Measurements from ENCODE around the gene VWA7. TPM values are rescaled to one million over a fixed set of nuclear protein-coding genes. Genes with fewer than 3 reads are reported as not detected.
A peak's percentile ranks its signal among the peaks of the same experiment; 100 is the strongest.

The VWA7 gene
- polyA plus RNA-seq, 2 donors, result 0.33 to 1.3 TPM

DNA sequence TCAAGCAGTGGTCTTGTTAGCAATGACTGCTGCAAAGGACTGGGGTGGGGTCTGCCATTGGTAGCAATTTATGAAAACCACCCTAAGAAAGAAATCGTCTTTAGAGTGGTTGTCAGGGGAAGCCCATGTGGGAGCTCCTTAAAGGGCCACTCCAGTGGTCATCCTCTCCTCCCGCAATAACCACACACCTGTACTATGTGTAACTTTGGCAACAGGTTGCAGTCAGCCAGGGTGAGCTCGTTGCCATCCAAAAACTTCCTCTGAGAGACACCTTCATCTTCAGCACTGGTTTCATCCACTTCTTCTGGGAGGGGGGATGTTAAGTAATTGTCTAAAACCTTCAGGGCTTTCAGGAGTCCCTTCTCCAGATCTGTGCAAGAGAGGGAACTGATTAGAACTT lies 45.1 kb downstream of the VWA7 start:
- H3K27ac ChIP-seq (ENCODE audit: low read depth in 2 of 2, low read length in 1 of 2), result peak overlapping the region in 1 of 2 donors; percentile 30
- H3K4me1 ChIP-seq (ENCODE audit: control insufficient read depth in 2 of 2, insufficient read depth in 2 of 2, low read length in 1 of 2), result peaks cover 3 to 19% of the 10 kb centered on the region in 2 donors

GRCh38 chr6:31730631-31731086 lies 46.5 kb downstream of the VWA7 start:
- H3K27me3 ChIP-seq (ENCODE audit: control insufficient read depth in 1 of 2, insufficient read depth in 2 of 2, low read length in 2 of 2), result no peaks in the 10 kb centered on the region
- H3K9me3 ChIP-seq (ENCODE audit: control insufficient read depth in 2 of 2, insufficient read depth in 1 of 2, low read depth in 1 of 2, low read length in 1 of 2), result no peaks in the 10 kb centered on the region
- H3K27ac ChIP-seq (ENCODE audit: low read depth in 2 of 2, low read length in 1 of 2), result peak overlapping the region; percentile 96 to 99
- H3K4me1 ChIP-seq (ENCODE audit: control insufficient read depth in 2 of 2, insufficient read depth in 2 of 2, low read length in 1 of 2), result peaks cover 0 to 14% of the 10 kb centered on the region in 2 donors
- H3K36me3 ChIP-seq (ENCODE audit: control insufficient read depth in 2 of 2, insufficient read depth in 2 of 2, low read length in 1 of 2), result peaks cover 14 to 27% of the 10 kb centered on the region in 2 donors
- H3K4me3 ChIP-seq (ENCODE audit: low read depth in 1 of 2, low read length in 2 of 2), result no peak overlapping the region
- WGBS, 2 donors, result 73 to 75% methylated on average over 11 of the region's 11 CpGs

More for the DNA sequence above, 45.1 kb downstream of the VWA7 start:
- Histone ChIP-seq H3K9me3 (ENCODE audit: control insufficient read depth in 2 of 2, insufficient read depth in 1 of 2, low read depth in 1 of 2, low read length in 1 of 2) (no peaks in the 10 kb centered on the region), H3K27me3 (ENCODE audit: control insufficient read depth in 1 of 2, insufficient read depth in 2 of 2, low read length in 2 of 2) (no peaks in the 10 kb centered on the region), H3K4me3 (ENCODE audit: low read depth in 1 of 2, low read length in 2 of 2) (no peak overlapping the region), H3K36me3 (ENCODE audit: control insufficient read depth in 2 of 2, insufficient read depth in 2 of 2, low read length in 1 of 2) (peaks cover 14 to 26% of the 10 kb centered on the region in 2 donors)
- 66% methylated on average over 3 of the region's 3 CpGs for WGBS, 2 donors

DNA sequence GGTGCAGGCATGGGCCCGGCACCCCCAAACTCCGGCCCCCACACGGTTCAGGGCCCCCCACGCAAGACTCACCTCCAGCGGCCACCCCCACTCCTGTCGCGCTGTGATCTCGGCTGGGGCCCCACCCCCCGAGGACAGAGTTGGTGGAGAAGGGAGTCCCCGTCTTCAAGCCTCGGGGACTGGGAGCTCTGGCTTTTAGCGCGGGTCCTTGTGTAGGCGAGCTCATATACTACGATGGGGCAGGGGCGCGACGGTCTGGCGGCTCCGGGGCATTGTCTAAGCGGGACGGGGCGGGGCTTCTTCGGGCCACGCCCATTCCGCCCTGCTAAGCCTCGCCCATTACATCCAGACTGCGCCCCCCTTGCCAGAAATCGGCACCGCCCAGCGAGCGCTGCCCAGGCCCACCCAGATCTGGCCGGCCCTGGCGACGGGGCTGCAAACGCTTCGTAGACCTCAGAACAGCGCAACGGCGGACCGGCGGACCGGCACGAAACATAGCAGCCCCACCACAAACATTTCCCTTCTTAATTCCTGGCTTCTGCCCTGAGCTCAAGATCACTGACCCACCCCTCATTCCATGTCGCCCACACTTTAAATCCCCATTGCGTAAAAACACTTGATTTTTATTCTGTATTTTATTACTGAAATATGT lies 47.0 kb downstream of the VWA7 start:
- Histone ChIP-seq H3K4me3 (ENCODE audit: low read depth in 1 of 2, low read length in 2 of 2) (peak overlapping the region; percentile 74 to 80), H3K36me3 (ENCODE audit: control insufficient read depth in 2 of 2, insufficient read depth in 2 of 2, low read length in 1 of 2) (peaks cover 14 to 27% of the 10 kb centered on the region in 2 donors), H3K4me1 (ENCODE audit: control insufficient read depth in 2 of 2, insufficient read depth in 2 of 2, low read length in 1 of 2) (peaks cover 0 to 14% of the 10 kb centered on the region in 2 donors), H3K27me3 (ENCODE audit: control insufficient read depth in 1 of 2, insufficient read depth in 2 of 2, low read length in 2 of 2) (no peaks in the 10 kb centered on the region), H3K9me3 (ENCODE audit: control insufficient read depth in 2 of 2, insufficient read depth in 1 of 2, low read depth in 1 of 2, low read length in 1 of 2) (no peaks in the 10 kb centered on the region), H3K27ac (ENCODE audit: low read depth in 2 of 2, low read length in 1 of 2) (peak overlapping the region; percentile 96 to 99)
- 3% methylated on average over 45 to 46 of the region's 46 CpGs for WGBS, 2 donors

DNA sequence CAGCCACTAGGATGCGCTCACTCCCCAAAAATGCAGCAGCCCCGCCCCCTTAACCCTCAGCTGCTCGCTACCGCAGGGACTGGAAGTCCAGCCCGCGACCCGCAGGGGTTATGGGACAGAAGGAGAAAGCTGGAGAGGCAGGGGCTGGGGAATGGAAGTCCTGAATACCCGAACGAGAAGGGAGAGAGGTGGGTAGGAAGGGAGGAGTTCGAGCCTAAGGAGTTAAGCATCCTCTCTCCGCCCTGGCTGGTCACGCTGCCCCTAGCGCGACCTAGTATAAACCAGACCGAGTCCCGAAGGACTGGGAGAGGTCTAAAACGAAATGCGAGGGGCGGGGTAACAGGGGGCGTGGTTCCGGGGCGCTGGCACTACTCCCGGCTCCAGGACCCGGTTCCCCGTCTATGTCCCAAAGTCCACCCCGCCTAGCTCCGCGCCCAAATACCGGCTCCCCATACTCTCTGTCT lies 47.6 kb downstream of the VWA7 start:
- Histone ChIP-seq H3K36me3 (ENCODE audit: control insufficient read depth in 2 of 2, insufficient read depth in 2 of 2, low read length in 1 of 2) (peaks cover 14 to 25% of the 10 kb centered on the region in 2 donors), H3K27me3 (ENCODE audit: control insufficient read depth in 1 of 2, insufficient read depth in 2 of 2, low read length in 2 of 2) (no peaks in the 10 kb centered on the region), H3K27ac (ENCODE audit: low read depth in 2 of 2, low read length in 1 of 2) (peak overlapping the region; percentile 96 to 99), H3K4me3 (ENCODE audit: low read depth in 1 of 2, low read length in 2 of 2) (peak overlapping the region; percentile 74 to 80), H3K4me1 (ENCODE audit: control insufficient read depth in 2 of 2, insufficient read depth in 2 of 2, low read length in 1 of 2) (peaks cover 0 to 14% of the 10 kb centered on the region in 2 donors), H3K9me3 (ENCODE audit: control insufficient read depth in 2 of 2, insufficient read depth in 1 of 2, low read depth in 1 of 2, low read length in 1 of 2) (no peaks in the 10 kb centered on the region)
- WGBS, 2 donors, result 0 to 1% methylated on average over 28 to 29 of the region's 29 CpGs

- Histone ChIP-seq H3K4me3 (ENCODE audit: low read depth in 1 of 2, low read length in 2 of 2) (peak within 1 kb of the TSS; percentile 74 to 80), H3K36me3 (ENCODE audit: control insufficient read depth in 2 of 2, insufficient read depth in 2 of 2, low read length in 1 of 2) (peaks cover 13 to 20% of the 10 kb centered on the region in 2 donors), H3K9me3 (ENCODE audit: control insufficient read depth in 2 of 2, insufficient read depth in 1 of 2, low read depth in 1 of 2, low read length in 1 of 2) (no peaks in the 10 kb centered on the region), H3K4me1 (ENCODE audit: control insufficient read depth in 2 of 2, insufficient read depth in 2 of 2, low read length in 1 of 2) (peaks cover 0 to 8% of the 10 kb centered on the region in 2 donors), H3K27ac (ENCODE audit: low read depth in 2 of 2, low read length in 1 of 2) (peak within 1 kb of the TSS; percentile 96 to 99), H3K27me3 (ENCODE audit: control insufficient read depth in 1 of 2, insufficient read depth in 2 of 2, low read length in 2 of 2) (no peaks in the 10 kb centered on the region)
- WGBS, 2 donors, result 15% methylated on average over 36 of the region's 36 CpGs
Observed at GRCh38 chr6:31728767-31729514, 48.2 kb downstream of the VWA7 start, which contains the start of gene DDAH2. Gene DDAH2 (minus strand): TSS chr6:31729299. CDS start chr6:31729161, 138 bp downstream.

DNA sequence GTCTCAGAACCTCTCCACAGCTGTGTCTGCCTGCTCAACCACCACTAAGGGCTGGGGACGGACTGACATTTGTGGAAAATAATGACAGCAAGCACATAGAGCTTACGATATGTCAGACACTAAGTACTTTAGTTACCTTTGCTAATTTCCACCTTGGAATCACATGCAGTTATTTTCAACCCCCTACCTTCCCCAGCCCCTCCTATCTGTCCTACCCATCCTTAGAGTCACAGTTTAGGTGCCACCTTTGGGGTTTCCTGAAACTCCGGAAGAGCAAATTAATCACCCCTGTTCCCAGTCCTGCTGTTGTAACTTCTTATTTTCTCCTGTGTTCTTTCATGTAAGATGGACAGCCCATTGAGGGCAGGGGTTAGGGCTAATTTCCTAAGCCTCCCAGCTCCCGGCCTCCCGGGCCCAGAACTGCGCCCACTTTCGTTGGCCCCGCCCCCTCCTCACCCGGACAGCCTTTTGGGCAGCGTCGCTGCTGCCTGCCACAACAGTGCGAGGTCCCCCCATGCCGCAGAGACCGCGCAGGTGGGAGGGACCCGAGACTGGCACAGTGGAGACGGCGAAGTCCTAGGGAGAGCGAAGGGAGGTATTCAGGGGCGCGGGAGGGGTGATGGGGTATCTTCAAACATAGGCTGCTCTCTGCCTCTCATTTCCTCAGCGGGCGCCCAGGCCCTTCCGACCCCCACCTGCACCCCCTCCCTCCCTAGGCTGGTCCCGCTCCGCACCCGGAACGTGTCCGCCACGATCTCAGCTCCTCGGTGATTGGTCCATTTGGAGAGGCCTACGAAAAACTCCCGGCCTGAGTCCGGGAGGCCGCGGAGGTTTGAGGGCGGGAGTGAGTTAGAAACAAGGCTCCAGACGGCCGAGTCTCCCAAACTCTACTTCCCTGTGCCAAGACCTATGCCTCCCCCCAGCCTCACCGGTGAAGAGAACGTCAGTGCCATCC lies 49.1 kb downstream of the VWA7 start:
- H3K36me3 ChIP-seq (ENCODE audit: control insufficient read depth in 2 of 2, insufficient read depth in 2 of 2, low read length in 1 of 2), result peaks cover 4 to 16% of the 10 kb centered on the region in 2 donors

DNA sequence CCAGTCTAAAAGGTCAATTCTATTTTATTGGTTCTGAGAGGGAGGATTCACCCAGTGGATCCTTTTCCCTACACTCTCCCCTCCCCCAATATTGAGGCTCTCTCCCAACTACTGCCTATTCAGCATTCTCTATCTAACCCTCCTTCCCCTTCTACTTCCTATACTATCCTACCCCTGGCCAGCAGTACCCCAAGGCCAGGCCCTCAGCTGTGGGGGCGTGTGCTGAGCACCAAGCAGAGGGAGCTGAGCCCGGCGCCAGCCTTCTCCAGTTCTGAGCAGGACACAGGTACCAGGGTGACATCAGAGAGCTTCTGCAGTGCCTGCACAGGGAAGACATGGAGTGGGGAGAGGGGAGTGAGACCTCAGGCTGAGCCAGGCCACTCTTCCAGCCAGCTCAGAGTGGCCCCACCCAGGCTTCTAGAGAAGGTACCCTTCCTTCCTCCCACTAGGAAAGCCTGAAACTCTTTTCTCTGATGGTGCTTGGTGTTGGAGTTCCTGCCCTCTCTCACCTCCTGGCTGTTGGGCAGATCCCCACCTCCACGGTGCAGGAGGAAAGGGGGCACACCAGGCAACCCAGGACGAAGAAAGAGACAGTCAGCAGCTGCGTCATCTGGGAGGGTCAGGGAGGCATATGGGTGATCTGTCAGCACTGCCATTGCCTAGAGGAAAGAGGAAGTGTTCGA lies 50.0 kb downstream of the VWA7 start:
- peaks cover 0 to 10% of the 10 kb centered on the region in 2 donors for H3K4me1 ChIP-seq (ENCODE audit: control insufficient read depth in 2 of 2, insufficient read depth in 2 of 2, low read length in 1 of 2)
- peak overlapping the region in 1 of 2 donors; percentile 1 for H3K4me3 ChIP-seq (ENCODE audit: low read depth in 1 of 2, low read length in 2 of 2)
- peak overlapping the region; percentile 43 to 65 for H3K27ac ChIP-seq (ENCODE audit: low read depth in 2 of 2, low read length in 1 of 2)
- 74 to 81% methylated on average over 7 of the region's 7 CpGs for WGBS, 2 donors
- H3K9me3 ChIP-seq (ENCODE audit: control insufficient read depth in 2 of 2, insufficient read depth in 1 of 2, low read depth in 1 of 2, low read length in 1 of 2), result no peaks in the 10 kb centered on the region
- no peaks in the 10 kb centered on the region for H3K27me3 ChIP-seq (ENCODE audit: control insufficient read depth in 1 of 2, insufficient read depth in 2 of 2, low read length in 2 of 2)
- peaks cover 4 to 15% of the 10 kb centered on the region in 2 donors for H3K36me3 ChIP-seq (ENCODE audit: control insufficient read depth in 2 of 2, insufficient read depth in 2 of 2, low read length in 1 of 2)

More for the DNA sequence above, 49.1 kb downstream of the VWA7 start:
- H3K4me1 ChIP-seq (ENCODE audit: control insufficient read depth in 2 of 2, insufficient read depth in 2 of 2, low read length in 1 of 2), result peaks cover 0 to 8% of the 10 kb centered on the region in 2 donors
- peak overlapping the region; percentile 74 to 80 for H3K4me3 ChIP-seq (ENCODE audit: low read depth in 1 of 2, low read length in 2 of 2)
- H3K27me3 ChIP-seq (ENCODE audit: control insufficient read depth in 1 of 2, insufficient read depth in 2 of 2, low read length in 2 of 2), result no peaks in the 10 kb centered on the region
- 66 to 72% methylated on average over 41 of the region's 41 CpGs for WGBS, 2 donors
- no peaks in the 10 kb centered on the region for H3K9me3 ChIP-seq (ENCODE audit: control insufficient read depth in 2 of 2, insufficient read depth in 1 of 2, low read depth in 1 of 2, low read length in 1 of 2)
- peak overlapping the region; percentile 96 to 99 for H3K27ac ChIP-seq (ENCODE audit: low read depth in 2 of 2, low read length in 1 of 2)

DNA sequence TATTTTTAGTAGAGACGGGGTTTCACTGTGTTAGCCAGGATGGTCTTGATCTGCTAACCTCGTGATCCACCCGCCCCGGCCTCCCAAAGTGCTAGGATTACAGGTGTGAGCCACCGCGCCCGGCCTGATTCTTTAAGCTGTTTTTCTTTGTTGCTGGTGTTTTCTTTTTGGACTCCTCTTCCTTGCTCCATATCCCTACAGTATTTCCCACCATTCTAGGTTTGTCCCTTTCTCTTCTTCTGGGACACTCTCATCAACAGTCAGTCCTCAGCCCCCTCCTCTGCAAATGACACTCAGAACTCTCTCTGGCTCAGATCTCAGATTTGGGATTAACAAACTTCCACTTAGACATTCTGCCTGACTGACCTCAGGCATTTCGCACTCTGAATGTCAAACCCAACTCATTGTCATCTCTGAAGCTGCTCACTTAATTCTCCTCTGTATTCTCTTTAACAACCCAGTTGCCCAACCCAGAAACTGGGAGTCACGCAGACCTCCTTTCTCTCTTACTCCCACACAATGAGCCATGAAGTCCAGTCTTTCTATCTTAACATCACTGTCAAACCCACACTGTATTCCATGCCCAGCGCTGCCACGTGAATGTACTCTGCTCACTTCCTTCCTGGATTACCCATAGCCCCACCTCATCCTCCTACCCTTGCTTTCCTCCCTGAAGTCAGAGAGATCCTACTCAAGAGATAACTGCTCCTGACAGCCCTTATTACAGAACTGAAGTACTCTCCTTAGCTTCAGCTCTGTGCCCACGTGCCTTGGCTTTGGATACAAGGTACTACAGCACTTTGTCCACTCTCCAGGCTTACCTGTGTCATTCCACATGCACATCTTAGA lies 51.4 kb downstream of the VWA7 start:
- Histone ChIP-seq H3K27me3 (ENCODE audit: control insufficient read depth in 1 of 2, insufficient read depth in 2 of 2, low read length in 2 of 2) (no peaks in the 10 kb centered on the region), H3K4me1 (ENCODE audit: control insufficient read depth in 2 of 2, insufficient read depth in 2 of 2, low read length in 1 of 2) (peaks cover 0 to 10% of the 10 kb centered on the region in 2 donors), H3K36me3 (ENCODE audit: control insufficient read depth in 2 of 2, insufficient read depth in 2 of 2, low read length in 1 of 2) (peaks cover 0 to 9% of the 10 kb centered on the region in 2 donors), H3K4me3 (ENCODE audit: low read depth in 1 of 2, low read length in 2 of 2) (no peak overlapping the region), H3K9me3 (ENCODE audit: control insufficient read depth in 2 of 2, insufficient read depth in 1 of 2, low read depth in 1 of 2, low read length in 1 of 2) (no peaks in the 10 kb centered on the region), H3K27ac (ENCODE audit: low read depth in 2 of 2, low read length in 1 of 2) (peak overlapping the region; percentile 10 to 40)
- WGBS, 2 donors, result 80 to 83% methylated on average over 12 of the region's 12 CpGs
